DMS153 treated with DMSO at 0.1 percent for 48 hours (cell line): ENCODE data around the gene FAM20C.

Source experiments
- DNase-seq: peaks from one replicate; lab custom pipeline; 2025; ENCODE audit not compliant: unreplicated experiment; lab: John Stamatoyannopoulos, UW

FAM20C gene

GRCh38 chr7:207418-208129 lies 15.2 kb downstream of the FAM20C start:
- DNase-seq, result no peak

DNA sequence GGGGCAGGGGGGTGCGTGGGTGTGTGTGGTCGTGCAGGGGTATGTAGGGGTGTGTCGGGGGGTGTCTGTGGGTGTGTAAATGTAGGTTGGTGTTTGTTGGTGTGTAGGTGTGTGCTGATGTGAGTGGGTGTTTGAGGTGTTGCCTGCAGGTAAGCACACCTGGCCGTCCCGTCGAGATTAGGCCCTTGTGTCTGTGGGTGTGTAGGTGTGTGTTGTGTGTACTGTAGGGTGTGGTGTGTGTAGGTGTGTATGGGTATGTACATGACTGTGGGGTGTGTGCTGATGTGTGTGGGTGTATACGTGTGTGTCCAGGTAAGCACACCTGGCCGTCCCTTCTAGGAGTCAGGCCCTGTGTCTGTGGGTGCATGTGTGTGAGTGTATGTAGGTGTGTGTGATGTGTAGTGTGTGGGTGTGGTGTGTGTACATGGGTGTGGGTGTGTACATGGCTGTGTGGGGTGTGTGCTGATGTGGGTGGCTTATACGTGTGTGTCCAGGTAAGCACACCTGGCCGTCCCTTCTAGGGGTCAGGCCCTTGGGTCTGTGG lies 15.8 kb downstream of the FAM20C start:
- no peak for DNase-seq

GRCh38 chr7:208816-209215 lies 16.4 kb downstream of the FAM20C start:
- no peak for DNase-seq

DNA sequence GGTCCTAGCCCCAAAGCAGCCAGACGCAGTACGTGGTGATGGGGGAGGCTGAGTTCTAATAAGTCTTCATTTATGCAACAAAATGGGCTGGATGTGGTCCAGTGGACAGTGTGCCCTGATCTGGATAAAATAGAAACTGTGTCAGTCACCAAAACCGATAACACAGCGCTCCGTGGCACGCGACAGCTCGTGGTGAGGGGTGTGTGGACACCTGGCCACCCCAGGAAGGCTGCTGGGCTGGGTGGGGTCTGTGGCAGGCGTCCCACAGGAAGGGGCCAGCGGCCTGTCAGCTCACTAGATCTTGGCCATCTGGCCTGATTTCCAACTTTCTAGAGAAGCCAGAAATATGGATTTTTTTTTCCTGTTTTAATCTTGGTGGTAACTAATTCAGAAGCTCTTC lies 17.0 kb downstream of the FAM20C start:
- no peak for DNase-seq

DNA sequence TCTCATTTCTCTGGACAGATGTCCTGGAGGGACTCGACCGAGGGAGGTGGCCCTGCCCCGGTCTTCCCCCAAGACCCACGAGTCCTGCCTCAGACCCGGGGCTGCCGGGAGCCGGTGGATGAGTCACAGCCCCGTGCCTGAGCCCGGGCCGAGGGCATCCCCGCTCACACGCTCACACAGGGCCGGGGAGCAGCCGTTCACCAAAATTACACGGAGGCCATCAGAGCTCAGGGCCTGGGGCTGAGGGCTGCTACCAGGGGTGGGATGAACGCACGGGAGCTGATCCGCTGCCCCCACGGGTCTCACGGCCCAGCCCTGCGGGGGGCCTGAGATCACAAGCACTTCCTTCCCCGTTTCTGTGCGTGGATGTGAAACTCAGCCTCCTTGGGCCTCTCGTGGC lies 17.5 kb downstream of the FAM20C start:
- no peak for DNase-seq

DNA sequence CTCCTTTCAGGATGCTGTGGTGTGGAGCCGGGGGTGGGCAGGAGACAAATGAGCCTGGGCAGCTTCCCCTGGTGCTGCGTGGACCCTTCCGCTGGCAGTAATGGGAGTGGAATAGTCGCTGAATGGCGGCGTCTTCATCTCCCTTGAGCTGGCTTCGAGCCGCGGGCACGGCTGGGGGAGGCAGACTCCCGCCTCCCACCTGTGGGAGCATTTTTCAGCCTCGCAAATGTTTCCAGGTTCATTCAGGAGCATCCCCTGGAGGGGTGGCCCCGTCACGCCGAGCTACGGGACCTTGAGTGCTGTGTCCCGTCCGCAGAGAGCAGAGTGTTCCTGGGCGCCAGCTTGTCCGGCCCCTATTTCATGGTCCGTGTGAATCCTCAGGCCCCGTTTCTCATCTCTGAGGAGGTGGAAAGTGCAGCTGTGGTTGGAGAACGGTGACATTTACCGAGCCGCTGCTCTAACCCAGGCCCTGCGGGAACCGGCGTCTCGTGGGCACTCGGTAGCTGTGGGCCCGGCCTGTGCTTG lies 18.1 kb downstream of the FAM20C start:
- no peak for DNase-seq

GRCh38 chr7:211033-211714 lies 18.8 kb downstream of the FAM20C start:
- DNase-seq, result no peak

DNA sequence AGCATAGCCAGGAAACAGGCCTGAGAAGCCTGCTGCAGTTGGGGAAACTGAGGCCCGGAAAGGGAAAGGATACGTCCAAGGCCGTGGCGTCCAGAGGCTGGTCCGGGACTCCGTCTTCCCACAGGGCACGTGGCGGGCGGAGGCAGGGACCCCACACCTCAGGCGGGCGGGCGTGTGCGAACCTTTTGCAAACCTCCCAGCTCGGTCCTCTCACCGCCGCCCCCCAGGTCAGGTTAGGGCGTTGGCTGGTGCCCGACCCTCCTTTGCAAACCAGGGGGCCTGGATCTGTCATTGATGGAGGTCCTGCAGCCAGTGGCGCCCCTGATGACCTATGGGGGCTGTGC lies 19.3 kb downstream of the FAM20C start:
- no peak for DNase-seq

DNA sequence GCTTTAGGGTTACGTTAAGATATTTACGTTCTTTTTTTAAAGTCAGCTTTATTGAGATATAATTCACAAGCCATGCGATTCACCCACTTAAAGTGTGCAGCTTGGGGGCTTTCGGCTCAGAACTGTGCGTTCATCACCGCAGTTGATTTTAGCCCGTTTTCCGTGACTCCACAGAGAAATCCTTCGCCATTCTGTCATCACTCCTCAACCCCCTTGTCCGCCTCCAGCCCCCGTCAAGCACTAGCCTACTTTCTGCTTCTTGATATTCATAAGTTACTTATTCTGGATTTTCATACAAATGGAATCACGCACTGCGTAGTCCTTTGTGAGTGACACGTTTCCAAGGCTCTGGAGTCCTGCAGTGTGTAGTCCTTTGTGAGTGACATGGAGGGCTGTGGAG lies 20.4 kb downstream of the FAM20C start:
- DNase-seq, result no peak

DNA sequence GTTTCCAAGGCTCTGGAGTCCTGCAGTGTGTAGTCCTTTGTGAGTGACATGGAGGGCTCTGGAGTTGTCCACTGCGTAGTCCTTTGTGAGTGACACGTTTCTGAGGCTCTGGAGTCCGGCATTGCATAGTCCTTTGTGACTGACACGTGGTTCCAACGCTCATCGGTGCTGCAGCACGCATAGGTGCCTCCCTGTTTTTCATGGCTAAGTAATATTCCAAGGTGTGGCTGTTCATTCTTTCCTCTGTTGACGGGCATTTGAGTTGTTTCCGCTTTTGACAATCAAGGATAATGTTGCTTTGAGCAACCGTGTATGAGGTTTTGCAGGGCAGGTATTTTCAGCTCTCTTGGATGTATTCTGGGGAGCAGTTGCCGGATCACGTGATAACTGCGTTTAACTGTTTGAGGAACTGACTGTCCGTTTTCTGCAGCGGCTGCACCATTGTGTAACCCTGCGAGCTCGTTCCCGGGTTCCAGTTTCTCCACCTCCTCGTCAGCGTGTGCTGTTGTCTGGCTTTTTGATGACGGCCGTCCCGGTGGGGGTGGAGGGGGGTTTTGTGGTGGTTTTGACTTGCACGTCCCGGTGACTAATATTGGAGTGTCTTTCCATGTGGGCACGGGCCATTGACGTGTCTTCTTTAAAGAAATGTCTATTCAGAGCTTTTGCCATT lies 21.1 kb downstream of the FAM20C start:
- DNase-seq, result no peak

DNA sequence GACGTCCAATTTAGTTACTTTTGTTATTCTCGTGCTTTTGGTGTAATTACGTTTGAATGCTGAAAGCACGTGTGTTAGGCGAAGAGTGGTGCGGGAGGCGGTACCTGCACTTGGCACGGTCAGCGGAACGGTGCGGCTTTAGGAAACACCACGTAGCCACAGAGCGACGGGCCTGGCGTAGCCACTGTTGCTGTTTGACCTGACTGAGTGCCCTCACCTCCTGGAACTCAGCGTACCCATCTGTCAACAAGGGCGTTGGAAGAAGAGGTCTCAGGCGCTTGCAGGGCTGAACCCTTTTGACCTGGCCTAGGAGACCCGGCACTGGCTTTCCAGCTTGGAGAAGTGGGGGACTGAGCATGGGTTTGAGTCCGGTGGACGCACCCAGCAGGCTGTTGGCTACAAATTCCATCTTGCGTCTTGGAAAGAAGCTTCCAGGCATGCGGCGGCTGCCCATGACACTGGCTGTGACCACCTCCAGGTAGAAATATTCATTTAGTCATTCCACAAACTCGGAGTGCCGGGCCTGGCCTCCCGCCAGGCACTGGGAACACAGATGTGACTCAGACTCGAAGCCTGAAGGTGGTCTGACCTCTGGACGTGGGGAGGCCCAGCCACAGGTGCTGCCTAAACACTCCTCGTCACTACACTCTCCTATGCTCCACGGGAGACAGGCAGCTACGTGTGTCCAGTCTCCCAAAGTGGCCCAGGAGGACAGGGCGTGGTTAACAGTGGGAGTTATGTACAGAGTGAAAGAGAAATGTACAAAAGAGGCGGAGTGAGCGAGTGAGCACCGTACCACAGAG lies 22.2 kb downstream of the FAM20C start:
- no peak for DNase-seq

DNA sequence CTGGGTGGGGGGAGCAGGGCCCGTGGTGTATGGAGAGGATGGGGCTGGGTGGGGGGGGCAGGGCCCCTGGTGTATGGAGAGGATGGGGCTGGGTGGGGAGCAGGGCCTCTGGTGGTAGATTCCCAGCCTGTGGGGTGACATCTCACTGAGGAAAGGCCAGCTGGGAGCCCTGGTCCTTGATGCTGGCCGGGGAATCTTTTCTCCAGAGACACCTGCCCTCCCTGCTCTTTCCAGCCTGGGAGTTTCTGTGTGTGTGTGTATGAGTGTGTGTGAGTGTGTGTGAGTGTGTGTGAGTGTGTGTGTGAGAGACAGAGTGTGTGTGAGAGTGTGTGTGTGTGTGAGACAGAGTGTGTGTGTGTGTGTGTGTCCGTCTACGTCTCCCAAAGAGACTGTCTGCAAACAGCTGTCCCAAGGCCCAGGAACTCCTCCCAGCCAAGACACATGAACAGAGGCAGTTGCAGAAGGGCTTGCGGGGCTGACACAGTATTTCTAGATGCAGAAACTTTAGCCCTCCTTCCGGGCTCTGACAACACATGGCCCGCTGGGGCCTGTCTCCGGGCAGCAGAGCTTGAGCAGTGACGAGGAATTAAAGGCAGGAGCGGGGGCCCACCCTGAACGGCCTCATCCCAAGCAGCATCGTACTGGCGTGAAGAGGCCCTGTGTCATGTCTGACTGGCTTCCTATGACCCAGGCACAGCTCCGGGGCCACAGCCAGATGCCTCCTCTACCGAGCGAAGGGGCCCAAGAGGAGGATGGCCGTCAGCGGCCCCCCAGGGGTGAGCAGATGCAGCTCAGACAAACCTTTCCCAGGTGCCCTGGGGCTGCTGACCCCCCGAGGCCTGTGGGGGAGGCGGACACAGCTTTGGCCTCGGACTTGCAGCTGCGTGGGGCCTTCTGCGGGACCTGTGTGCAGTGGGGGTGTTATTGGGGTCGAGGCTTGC lies 24.3 kb downstream of the FAM20C start:
- DNase-seq, result no peak

- no peak for DNase-seq
Observed at GRCh38 chr7:217781-218180, 25.4 kb downstream of the FAM20C start.

GRCh38 chr7:218316-218715 lies 25.9 kb downstream of the FAM20C start:
- DNase-seq, result no peak

DNA sequence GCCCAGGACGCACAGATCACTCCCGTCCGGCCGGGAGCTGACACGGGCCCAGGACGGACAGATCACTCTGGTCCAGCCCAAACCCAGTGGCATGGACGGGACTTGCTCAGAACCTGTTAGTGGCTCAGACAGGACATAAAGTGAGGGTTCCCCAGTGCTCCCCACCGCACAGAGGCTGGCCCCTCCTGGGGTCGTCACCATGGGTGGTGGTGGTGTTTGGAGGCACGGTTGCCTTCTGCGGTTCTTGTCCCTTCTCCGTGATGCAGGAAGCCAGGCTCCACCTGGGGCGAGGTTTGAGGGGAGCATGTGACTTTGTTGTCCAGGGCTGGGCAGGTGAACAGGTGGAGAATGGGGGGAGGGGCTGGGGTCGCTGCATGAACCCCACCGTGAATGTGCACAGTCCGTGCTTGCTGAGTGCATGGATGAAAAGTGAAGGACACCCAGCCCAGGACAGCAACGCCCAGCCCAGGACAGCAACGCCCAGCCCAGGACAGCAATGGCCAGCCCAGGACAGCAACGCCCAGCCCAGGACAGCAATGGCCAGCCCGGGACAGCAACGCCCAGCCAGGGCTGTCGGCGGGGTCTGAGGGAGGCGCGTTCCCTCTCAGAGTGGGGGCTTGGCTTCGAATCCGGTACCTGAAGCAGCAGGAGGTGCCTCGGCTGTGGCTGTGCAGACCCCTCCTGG lies 26.7 kb downstream of the FAM20C start:
- DNase-seq, result no peak

DNA sequence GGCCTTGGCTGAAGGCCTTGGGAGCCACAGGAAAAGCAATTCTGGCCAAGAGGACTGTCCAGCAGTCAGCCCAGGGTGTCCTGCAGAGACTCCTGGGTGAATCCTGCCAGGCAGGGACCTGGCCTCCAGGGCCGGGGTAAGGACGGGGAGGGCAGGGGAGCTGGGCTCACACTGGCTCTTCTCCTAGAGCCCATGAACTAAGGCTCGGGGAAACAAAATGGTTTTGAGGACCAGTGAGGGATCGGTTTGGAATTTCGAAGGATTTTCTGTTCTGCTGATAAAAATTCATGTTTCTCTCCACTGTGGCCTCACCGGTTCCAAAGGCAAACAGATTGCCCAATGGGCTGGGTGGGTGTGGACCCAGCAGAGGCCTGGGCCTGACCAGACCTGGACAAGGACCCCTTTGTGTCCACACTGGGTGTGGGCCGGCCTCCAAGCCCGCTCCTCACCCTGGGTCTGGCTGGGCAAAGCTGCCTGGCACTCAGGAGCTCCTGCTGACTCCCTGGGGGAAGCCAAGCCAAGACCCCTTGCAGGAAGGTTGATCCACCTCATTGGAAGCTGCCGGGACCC lies 27.3 kb downstream of the FAM20C start:
- DNase-seq, result no peak

GRCh38 chr7:220151-220841 lies 27.9 kb downstream of the FAM20C start:
- DNase-seq, result no peak

- DNase-seq, result no peak
Observed at GRCh38 chr7:221978-222715, 29.8 kb downstream of the FAM20C start.
